SK-N-SH (cell line): ENCODE measurements around the gene CACNG3. TPM values are rescaled to one million over a fixed set of nuclear protein-coding genes. Genes with fewer than 3 reads are reported as not detected.

ENCODE experiments used
- CTCF ChIA-PET: fragments of 300-600, 350-600 bp; formaldehyde crosslinking; extraction: SDS; loops from one replicate; lab custom pipeline; 2021; lab: Yijun Ruan, JAX
- POLR2A ChIA-PET: fragments of 350-600 bp; sonication (Branson Sonifier 250); formaldehyde crosslinking; extraction: SDS; loops from one replicate; lab custom pipeline; 2020; ENCODE audit warnings: antibody characterized with exemption, inconsistent platforms; lab: Yijun Ruan, JAX
- DNase-seq: peaks from one replicate; pipeline ENCODE4 v3.0.0; 2012
- H2AFZ ChIP-seq: fragments of 200-600 bp; sonication (generic); 2 replicates; pipeline ENCODE4 v1.8.1; 2016; ENCODE audit warnings: antibody characterized with exemption, mild to moderate bottlenecking, low read depth
- H3F3A ChIP-seq: fragments of 200-600 bp; sonication (generic); replicated peaks from 2 replicates; pipeline ENCODE3; 2016; ENCODE audit warnings: antibody characterized with exemption, mild to moderate bottlenecking; ENCODE audit not compliant: insufficient read depth
- H3K27ac ChIP-seq, 2 experiments: fragments of 200-500 bp in 1 of 2; fragments of 200-600 bp in 1 of 2; sonication (Bioruptor generic) in 1 of 2; sonication (generic), shearing (Covaris generic) in 1 of 2; 2 replicates each; pipeline versions ENCODE4 v1.5.1 to v1.6.1; 2014 to 2016; ENCODE audit warnings: low read depth in 2 of 2, inconsistent platforms in 1 of 2, low read length in 1 of 2, mild to moderate bottlenecking in 1 of 2, mixed read lengths in 1 of 2
- H3K27me3 ChIP-seq: fragments of 200-600 bp; sonication (generic), shearing (Covaris generic); 2 replicates; pipeline ENCODE4 v1.6.1; 2016; ENCODE audit warnings: mixed run types; ENCODE audit not compliant: insufficient read depth
- H3K36me3 ChIP-seq, 2 experiments: fragments of 200-500 bp in 1 of 2; fragments of 200-600 bp in 1 of 2; sonication (Bioruptor generic) in 1 of 2; sonication (generic) in 1 of 2; replicated peaks in 1 of 2; 2 replicates each; pipeline versions ENCODE3 to v1.5.1; 2014 to 2016; ENCODE audit warnings: low read length in 1 of 2, mild to moderate bottlenecking in 1 of 2; ENCODE audit not compliant: insufficient read depth in 2 of 2, control insufficient read depth in 1 of 2
- H3K4me1 ChIP-seq, 2 experiments: fragments of 200-500 bp in 1 of 2; fragments of 200-600 bp in 1 of 2; sonication (Bioruptor generic) in 1 of 2; sonication (generic), shearing (Covaris generic) in 1 of 2; 2 replicates each; pipeline versions ENCODE4 v1.5.1 to v1.6.1; 2014 to 2016; ENCODE audit warnings: low read depth in 1 of 2, low read length in 1 of 2, mixed run types in 1 of 2; ENCODE audit not compliant: insufficient read depth in 2 of 2, control insufficient read depth in 1 of 2
- H3K4me2 ChIP-seq: fragments of 200-600 bp; sonication (generic), shearing (Covaris generic); 2 replicates; pipeline ENCODE4 v1.6.1; 2017; ENCODE audit warnings: mixed run types
- H3K4me3 ChIP-seq, 2 experiments: fragments of 200-500 bp in 1 of 2; fragments of 200-600 bp in 1 of 2; sonication (Bioruptor generic) in 1 of 2; sonication (generic), shearing (Covaris generic) in 1 of 2; 2 replicates each; pipeline versions ENCODE4 v1.5.1 to v1.8.1; 2014 to 2016; ENCODE audit warnings: low read depth in 2 of 2, inconsistent platforms in 1 of 2, low read length in 1 of 2, mild to moderate bottlenecking in 1 of 2, mixed read lengths in 1 of 2, moderate library complexity in 1 of 2
- H3K79me2 ChIP-seq: fragments of 200-600 bp; sonication (generic); 2 replicates; pipeline ENCODE4 v1.8.1; 2017; ENCODE audit warnings: mild to moderate bottlenecking; ENCODE audit not compliant: insufficient read depth
- H3K9ac ChIP-seq: fragments of 200-600 bp; sonication (generic); 2 replicates; pipeline ENCODE4 v1.6.1; 2017; ENCODE audit warnings: mixed run types
- H3K9me2 ChIP-seq: fragments of 200-600 bp; sonication (generic); 2 replicates; pipeline ENCODE4 v1.6.1; 2017; ENCODE audit warnings: mixed run types
- H3K9me3 ChIP-seq: fragments of 200-600 bp; sonication (generic); 2 replicates; pipeline ENCODE4 v1.6.1; 2017; ENCODE audit warnings: mixed run types, mild to moderate bottlenecking, moderate library complexity
- H4K20me1 ChIP-seq: fragments of 200-600 bp; sonication (generic); 2 replicates; pipeline ENCODE4 v1.6.1; 2017; ENCODE audit warnings: mild to moderate bottlenecking, mixed run types; ENCODE audit not compliant: insufficient read depth
- CHD2 ChIP-seq: fragments of 150-350 bp; IDR thresholded peaks from 2 replicates; pipeline ENCODE4 v1.6.1; 2018; ENCODE audit warnings: low read length; ENCODE audit not compliant: partially characterized antibody
- ELF1 ChIP-seq: IDR thresholded peaks from 2 replicates; pipeline ENCODE4 v1.4.0; 2012
- EP300 ChIP-seq, 2 experiments: IDR thresholded peaks; 2 replicates each; pipeline versions ENCODE4 v1.4.0 to v1.6.1; 2012; ENCODE audit warnings: borderline replicate concordance in 1 of 2, low read depth in 1 of 2, low read length in 1 of 2
- EZH2phosphoT487 ChIP-seq: fragments of 200-600 bp; sonication (generic); IDR thresholded peaks from 2 replicates; pipeline ENCODE4 v1.6.1; 2017; ENCODE audit warnings: low read depth, mixed run types, mild to moderate bottlenecking, antibody characterized with exemption, moderate library complexity, borderline replicate concordance
- FOXJ3 ChIP-seq: sonication (generic); formaldehyde crosslinking; IDR thresholded peaks from 2 replicates; pipeline ENCODE4 v1.5.1; 2020; ENCODE audit warnings: mild to moderate bottlenecking, missing genetic modification reagents
- FOXM1 ChIP-seq: IDR thresholded peaks from 2 replicates; pipeline ENCODE4 v1.4.0; 2012; ENCODE audit warnings: low read depth, mild to moderate bottlenecking
- GABPA ChIP-seq: IDR thresholded peaks from 2 replicates; pipeline ENCODE4 v1.4.0; 2012; ENCODE audit warnings: low read depth, mild to moderate bottlenecking
- GATA2 ChIP-seq: sonication (generic); formaldehyde crosslinking; IDR thresholded peaks from 2 replicates; pipeline ENCODE4 v1.5.0; 2020; ENCODE audit warnings: mild to moderate bottlenecking, missing genetic modification reagents
- MAX ChIP-seq: IDR thresholded peaks from 2 replicates; pipeline ENCODE4 v1.4.0; 2012; ENCODE audit warnings: low read depth
- MEF2A ChIP-seq: IDR thresholded peaks from 2 replicates; pipeline ENCODE4 v1.4.0; 2012; ENCODE audit warnings: low read depth, borderline replicate concordance
- NFIC ChIP-seq: IDR thresholded peaks from 2 replicates; pipeline ENCODE4 v1.4.0; 2012; ENCODE audit warnings: borderline replicate concordance
- PBX3 ChIP-seq: IDR thresholded peaks from 2 replicates; pipeline ENCODE4; 2012
- REST ChIP-seq: IDR thresholded peaks from 2 replicates; pipeline ENCODE4 v1.6.1; 2012; ENCODE audit warnings: mild to moderate bottlenecking, low read depth, low read length, moderate library complexity
- RFX5 ChIP-seq: IDR thresholded peaks from 2 replicates; pipeline ENCODE4 v1.6.1; 2012; ENCODE audit warnings: mild to moderate bottlenecking, improper control_type of control experiment, low read length
- SIN3A ChIP-seq: IDR thresholded peaks from 2 replicates; pipeline ENCODE4 v1.6.1; 2012; ENCODE audit warnings: low read depth, mild to moderate bottlenecking, low read length, moderate library complexity, borderline replicate concordance
- SMC3 ChIP-seq: IDR thresholded peaks from 2 replicates; pipeline ENCODE4 v1.6.1; 2012; ENCODE audit warnings: low read depth, low read length, improper control_type of control experiment
- TAF1 ChIP-seq: IDR thresholded peaks from 2 replicates; pipeline ENCODE4 v1.6.1; 2012; ENCODE audit warnings: low read depth, mild to moderate bottlenecking, low read length, moderate library complexity, borderline replicate concordance
- TCF12 ChIP-seq: IDR thresholded peaks from 2 replicates; pipeline ENCODE4 v1.4.0; 2012
- WGBS: methylation state at CpG from one replicate; pipeline ENCODE4 v1.1.6; 2017; ENCODE audit warnings: low lambda C conversion rate; 5-methylcytosine and 5-hydroxymethylcytosine counted together
- polyA plus RNA-seq, 3 experiments: library from polyadenylated mRNA; depleted of rRNA; stranded (reverse); fragments of >200 nt; gene quantifications; 2 replicates each; pipeline ENCODE4 v1.2.3, GENCODE V29; 2012
- TF ChIP-seq, protein P1 (sequence below): fragments of 200-600 bp; sonication (generic); IDR thresholded peaks from 2 replicates; pipeline ENCODE4 v1.6.1; 2017; ENCODE audit warnings: antibody characterized with exemption, mild to moderate bottlenecking, moderate library complexity
- TF ChIP-seq, protein P2 (sequence below): fragments of 150-350 bp; IDR thresholded peaks from 2 replicates; pipeline ENCODE4 v1.6.1; 2017; ENCODE audit warnings: antibody characterized with exemption, low read length, low read depth, borderline replicate concordance

The CACNG3 gene
- polyA plus RNA-seq, 1 of the 3 experiments (the other 2 are of a cell fraction): not detected

- Histone ChIP-seq H3K4me2 (no peak overlapping the region), H3K4me1 (no peaks in the 10 kb centered on the region), H4K20me1 (no peaks in the 10 kb centered on the region), H3K36me3 (no peaks in the 10 kb centered on the region), H3K9me3 (no peaks in the 10 kb centered on the region), H3K9ac (no peak overlapping the region), H3K4me3 (no peak overlapping the region), H2AFZ (no peak overlapping the region), H3K27ac (no peak overlapping the region), H3K9me2 (no peaks in the 10 kb centered on the region), H3K27me3 (no peaks in the 10 kb centered on the region), H3F3A (no peaks in the 10 kb centered on the region), H3K79me2 (no peaks in the 10 kb centered on the region)
- CTCF ChIA-PET: no interaction called here
- WGBS: 22% methylated on average over 5 of the region's 5 CpGs
- no peak for DNase-seq
- POLR2A ChIA-PET: no interaction called here
- TF ChIP-seq NFIC (no peak), EZH2phosphoT487 (no peak), RFX5 (no peak), MAX (no peak), GATA2 (CRISPR knock-in tag) (no peak), MEF2A (no peak), REST (no peak), EP300 (IDR thresholded peaks at IDR 0.05; ENCODE audit: borderline replicate concordance in 1 of 2, low read depth in 1 of 2, low read length in 1 of 2) (no peak), TAF1 (no peak), FOXJ3 (CRISPR knock-in tag) (no peak), GABPA (no peak), FOXM1 (no peak), TCF12 (no peak), PBX3 (no peak), ELF1 (no peak), SIN3A (no peak), SMC3 (no peak), CHD2 (no peak)
- TF ChIP-seq, protein P1, sequence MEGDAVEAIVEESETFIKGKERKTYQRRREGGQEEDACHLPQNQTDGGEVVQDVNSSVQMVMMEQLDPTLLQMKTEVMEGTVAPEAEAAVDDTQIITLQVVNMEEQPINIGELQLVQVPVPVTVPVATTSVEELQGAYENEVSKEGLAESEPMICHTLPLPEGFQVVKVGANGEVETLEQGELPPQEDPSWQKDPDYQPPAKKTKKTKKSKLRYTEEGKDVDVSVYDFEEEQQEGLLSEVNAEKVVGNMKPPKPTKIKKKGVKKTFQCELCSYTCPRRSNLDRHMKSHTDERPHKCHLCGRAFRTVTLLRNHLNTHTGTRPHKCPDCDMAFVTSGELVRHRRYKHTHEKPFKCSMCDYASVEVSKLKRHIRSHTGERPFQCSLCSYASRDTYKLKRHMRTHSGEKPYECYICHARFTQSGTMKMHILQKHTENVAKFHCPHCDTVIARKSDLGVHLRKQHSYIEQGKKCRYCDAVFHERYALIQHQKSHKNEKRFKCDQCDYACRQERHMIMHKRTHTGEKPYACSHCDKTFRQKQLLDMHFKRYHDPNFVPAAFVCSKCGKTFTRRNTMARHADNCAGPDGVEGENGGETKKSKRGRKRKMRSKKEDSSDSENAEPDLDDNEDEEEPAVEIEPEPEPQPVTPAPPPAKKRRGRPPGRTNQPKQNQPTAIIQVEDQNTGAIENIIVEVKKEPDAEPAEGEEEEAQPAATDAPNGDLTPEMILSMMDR: no peak
- TF ChIP-seq, protein P2, sequence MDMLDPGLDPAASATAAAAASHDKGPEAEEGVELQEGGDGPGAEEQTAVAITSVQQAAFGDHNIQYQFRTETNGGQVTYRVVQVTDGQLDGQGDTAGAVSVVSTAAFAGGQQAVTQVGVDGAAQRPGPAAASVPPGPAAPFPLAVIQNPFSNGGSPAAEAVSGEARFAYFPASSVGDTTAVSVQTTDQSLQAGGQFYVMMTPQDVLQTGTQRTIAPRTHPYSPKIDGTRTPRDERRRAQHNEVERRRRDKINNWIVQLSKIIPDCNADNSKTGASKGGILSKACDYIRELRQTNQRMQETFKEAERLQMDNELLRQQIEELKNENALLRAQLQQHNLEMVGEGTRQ: no peak
Measured at GRCh38 chr16:24353622-24354021, 97.5 kb downstream of the CACNG3 start.
